HK-2 (cell line): ENCODE measurements around the gene OSBPL6.
A peak's percentile ranks its signal among the peaks of the same experiment; 100 is the strongest.

ENCODE experiments used
- DNase-seq: peaks from one replicate; pipeline ENCODE4 v3.0.0-alpha.2; 2018; ENCODE audit not compliant: unreplicated experiment

OSBPL6 gene

DNA sequence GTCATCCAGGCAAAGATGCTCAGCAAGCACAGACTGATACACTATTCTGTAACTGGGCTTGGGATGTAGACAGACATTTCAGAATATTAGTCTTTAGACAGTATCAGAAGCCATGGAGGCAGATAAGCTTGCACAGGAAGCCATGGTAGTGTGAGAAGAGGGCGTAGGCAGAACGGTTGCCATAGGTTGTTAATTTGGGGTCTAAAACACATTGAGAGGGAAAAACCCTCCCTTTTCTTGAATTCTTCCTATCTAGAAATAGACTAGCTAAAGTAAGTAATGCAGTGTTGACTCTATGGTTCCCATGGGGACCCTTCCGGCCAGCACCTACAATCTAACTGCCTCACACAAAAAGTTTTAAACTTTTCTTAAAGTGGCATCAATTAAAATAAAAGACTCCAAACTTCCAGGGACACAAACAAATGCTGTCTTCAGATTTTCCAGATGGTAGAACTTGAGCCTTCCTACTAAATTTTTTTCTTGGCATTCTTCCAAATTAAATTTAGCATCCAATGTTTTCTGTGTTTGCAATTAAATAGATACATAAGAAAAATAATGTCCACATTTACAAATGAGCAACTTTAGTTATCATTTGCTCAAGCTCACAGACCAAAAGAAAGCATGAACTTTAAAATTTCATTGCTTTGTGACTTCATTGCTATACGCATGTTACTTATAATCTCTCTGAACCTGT lies 254.8 kb downstream of the OSBPL6 start:
- DNase-seq: no peak

DNA sequence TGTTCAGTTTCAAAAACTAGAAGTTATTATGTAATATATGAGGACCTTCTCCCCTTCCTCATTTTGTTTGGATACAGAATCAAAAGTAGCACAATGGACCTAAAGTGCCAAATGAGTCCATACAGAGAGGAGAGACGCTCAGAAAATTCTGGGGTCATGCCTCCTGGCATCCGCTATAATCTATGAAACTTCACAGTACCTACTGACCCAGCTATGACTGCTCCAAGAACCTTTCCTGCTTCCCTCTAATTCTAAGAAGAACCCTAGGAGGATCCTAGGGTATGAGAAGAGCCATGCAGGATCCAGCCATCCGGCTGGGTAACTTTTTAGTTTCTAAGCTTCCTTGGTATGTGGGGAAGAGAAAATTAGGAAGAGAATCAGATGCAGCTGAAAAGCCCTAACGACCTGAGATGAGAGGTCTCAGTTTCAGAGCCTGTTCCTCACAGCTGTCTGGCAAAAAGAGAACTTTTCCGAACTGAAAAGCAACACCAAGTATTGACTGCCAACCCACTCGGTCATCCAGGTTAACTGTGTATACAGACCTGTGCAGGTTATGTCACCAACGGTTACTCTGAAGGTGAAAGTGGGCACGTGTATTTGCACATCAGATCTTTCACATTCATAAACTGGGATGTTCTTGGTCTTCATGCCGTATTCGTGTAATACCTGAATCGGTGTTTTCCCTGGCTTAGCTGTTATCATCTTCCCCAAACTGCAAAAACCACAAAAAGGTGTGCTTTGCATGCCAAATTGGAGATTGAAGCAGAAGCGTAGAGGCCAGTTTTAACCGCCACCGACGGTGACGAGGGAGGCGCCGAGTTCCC lies 255.6 kb downstream of the OSBPL6 start:
- no peak for DNase-seq

- DNase-seq: peak; percentile 81
Observed at GRCh38 chr2:178450524-178450773, 256.1 kb downstream of the OSBPL6 start.

DNA sequence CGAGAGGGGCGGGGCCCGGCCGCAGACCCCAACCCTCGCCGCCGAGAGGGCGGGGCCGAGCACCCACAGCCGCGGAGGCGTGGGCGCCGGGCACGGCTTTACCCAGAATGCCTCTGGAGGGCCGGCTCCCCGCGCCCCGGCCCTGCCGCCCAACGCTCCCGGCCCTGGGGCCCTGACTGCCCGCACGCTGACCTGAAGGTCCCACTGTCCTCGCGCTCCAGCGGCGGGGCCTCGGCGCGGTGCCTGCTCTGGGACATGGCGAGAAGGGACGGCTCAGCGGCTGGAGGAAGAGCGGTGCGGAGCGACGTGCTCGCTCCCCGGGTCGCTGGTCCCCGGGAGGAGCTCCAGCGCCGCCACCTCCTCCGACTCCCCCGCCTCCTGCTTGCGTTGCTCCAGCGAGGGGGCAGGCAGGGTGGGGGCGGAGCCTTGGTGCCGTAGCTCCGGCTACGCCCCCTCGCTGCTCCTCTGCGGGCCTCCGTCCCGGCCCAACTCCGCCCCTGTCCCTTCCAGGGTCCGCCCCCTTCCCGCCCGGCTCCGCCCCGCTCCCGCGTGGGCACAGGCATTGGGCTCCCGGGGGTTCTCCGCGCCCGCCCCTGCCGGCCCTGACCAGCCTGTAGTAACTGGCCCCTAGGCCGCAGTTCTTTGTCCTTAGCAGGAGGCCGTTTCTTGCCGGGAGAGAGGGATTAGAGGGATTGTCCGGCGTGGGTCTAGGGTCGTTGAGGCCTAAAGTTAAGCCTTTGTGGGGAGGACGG lies 256.6 kb downstream of the OSBPL6 start, which contains the start of the genes PJVK and PRKRA:
Gene PJVK, plus strand, starts transcription at position 605 of the 752 bp plus-strand sequence. CDS start 2,032 bp downstream, outside the sequence.
Gene PRKRA, minus strand, starts transcription at position 402 of the 752 bp plus-strand sequence. Its CDS starts 145 bp downstream, at position 257.
- DNase-seq: peak; percentile 98

GRCh38 chr2:178452334-178452733 lies 258.0 kb downstream of the OSBPL6 start:
- no peak for DNase-seq
